Endodermal cell (in vitro differentiated cells): ENCODE measurements around the gene GALNT2. TPM values are rescaled to one million over a fixed set of nuclear protein-coding genes. Genes with fewer than 3 reads are reported as not detected.

Experiments used
- DNase-seq: peaks from one replicate; pipeline ENCODE4 v3.0.0-alpha.2; 2017
- H3K27ac ChIP-seq: 2 replicates; pipeline ENCODE4 v1.5.1; 2013; ENCODE audit warnings: mild to moderate bottlenecking, low read depth, low read length, moderate library complexity
- H3K27me3 ChIP-seq: 2 replicates; pipeline ENCODE4 v1.6.1; 2013; ENCODE audit warnings: mild to moderate bottlenecking, low read length, moderate library complexity; ENCODE audit not compliant: insufficient read depth, control insufficient read depth, poor library complexity, severe bottlenecking
- H3K36me3 ChIP-seq: 2 replicates; pipeline ENCODE4 v1.7.0; 2013; ENCODE audit warnings: mild to moderate bottlenecking, low read length, moderate library complexity; ENCODE audit not compliant: control insufficient read depth, insufficient read depth
- H3K4me1 ChIP-seq: one replicate; pipeline ENCODE4 v1.7.0; 2013; ENCODE audit warnings: low read length; ENCODE audit not compliant: control insufficient read depth, insufficient read depth
- H3K4me3 ChIP-seq: 2 replicates; pipeline ENCODE4 v1.5.1; 2013; ENCODE audit warnings: mild to moderate bottlenecking, low read length, moderate library complexity
- H3K9ac ChIP-seq: 2 replicates; pipeline ENCODE4 v1.6.1; 2013; ENCODE audit warnings: mild to moderate bottlenecking, low read length, moderate library complexity; ENCODE audit not compliant: poor library complexity, severe bottlenecking; ENCODE audit errors: extremely low read depth
- H3K9me3 ChIP-seq: 2 replicates; pipeline ENCODE4 v1.6.1; 2013; ENCODE audit warnings: mild to moderate bottlenecking, low read length, moderate library complexity; ENCODE audit not compliant: control insufficient read depth
- H3K27ac Mint-ChIP-seq: 2 replicates; pipeline ENCODE4 v1.8.0; 2020; ENCODE audit warnings: mixed read lengths
- H3K27me3 Mint-ChIP-seq: 2 replicates; pipeline ENCODE4 v1.8.0; 2021; ENCODE audit warnings: mild to moderate bottlenecking, mixed read lengths; ENCODE audit not compliant: insufficient read depth
- H3K36me3 Mint-ChIP-seq: 2 replicates; pipeline ENCODE4 v1.8.0; 2020; ENCODE audit warnings: low read depth, mixed read lengths
- H3K4me1 Mint-ChIP-seq: 2 replicates; pipeline ENCODE4 v1.8.0; 2020; ENCODE audit warnings: mixed read lengths
- H3K4me3 Mint-ChIP-seq: 2 replicates; pipeline ENCODE4 v1.8.0; 2020; ENCODE audit warnings: mild to moderate bottlenecking, moderate library complexity, mixed read lengths
- H3K9me3 Mint-ChIP-seq: 2 replicates; pipeline ENCODE4 v1.8.0; 2020; ENCODE audit warnings: mild to moderate bottlenecking, mixed read lengths
- CTCF ChIP-seq: fragments of 200-600 bp; sonication (generic); conservative IDR thresholded peaks from 2 replicates; pipeline ENCODE4 v1.5.0; 2021; ENCODE audit warnings: antibody characterized with exemption, mild to moderate bottlenecking
- WGBS, 2 experiments: methylation state at CpG; one replicate each; pipeline versions ENCODE4 v1.1.5 to v1.1.7; 2013; ENCODE audit warnings: missing lambda C conversion rate in 2 of 2, mixed read lengths in 1 of 2; ENCODE audit not compliant: insufficient coverage in 1 of 2, insufficient read length in 1 of 2; 5-methylcytosine and 5-hydroxymethylcytosine counted together
- total RNA-seq, 2 donors: library from RNA; stranded (reverse); fragmentation: NEBNext Ultra II Directional in 1 of 2; extraction: Animal tissue kit (Norgen Biotek cat#: 25700) in 1 of 2; gene quantifications; 2 replicates in 1 of 2; 3 replicates in 1 of 2; pipeline ENCODE4 v1.2.1, GENCODE V29; 2021

GALNT2 gene
- total RNA-seq, 2 donors from 2014 or later = 41.6 to 63.5 TPM

- peak overlapping the region; percentile 18 for H3K27ac ChIP-seq
- no peak overlapping the region for H3K27ac Mint-ChIP-seq
- no peaks in the 10 kb centered on the region for H3K9me3 ChIP-seq
- H3K9ac ChIP-seq = no peak overlapping the region
- no peak overlapping the region for H3K4me3 ChIP-seq
- DNase-seq = peak; percentile 33
- TF ChIP-seq CTCF = no peak
- H3K4me3 Mint-ChIP-seq = no peak overlapping the region
- H3K27me3 Mint-ChIP-seq = no peaks in the 10 kb centered on the region
- no peaks in the 10 kb centered on the region for H3K4me1 ChIP-seq
- H3K9me3 Mint-ChIP-seq = no peaks in the 10 kb centered on the region
- peaks cover 3% of the 10 kb centered on the region for H3K36me3 ChIP-seq
- peaks cover 25% of the 10 kb centered on the region for H3K4me1 Mint-ChIP-seq
- H3K27me3 ChIP-seq = no peaks in the 10 kb centered on the region
- WGBS, 2 experiments = 86% methylated on average over 9 to 15 of the region's 15 CpGs
- peaks cover 13% of the 10 kb centered on the region for H3K36me3 Mint-ChIP-seq
Observed at GRCh38 chr1:230174471-230175162, 107.6 kb downstream of the GALNT2 start.

GRCh38 chr1:230175163-230175747, 108.2 kb downstream of the GALNT2 start:
- H3K4me1 ChIP-seq = no peaks in the 10 kb centered on the region
- TF ChIP-seq CTCF = no peak
- H3K9me3 ChIP-seq = no peaks in the 10 kb centered on the region
- Mint-ChIP-seq H3K4me1 (peaks cover 25% of the 10 kb centered on the region), H3K36me3 (peaks cover 14% of the 10 kb centered on the region), H3K4me3 (no peak overlapping the region), H3K27ac (no peak overlapping the region), H3K27me3 (no peaks in the 10 kb centered on the region), H3K9me3 (no peaks in the 10 kb centered on the region)
- 85 to 88% methylated on average over 1 to 2 of the region's 4 CpGs for WGBS, 2 experiments
- peak overlapping the region; percentile 18 for H3K27ac ChIP-seq
- no peak overlapping the region for H3K9ac ChIP-seq
- H3K4me3 ChIP-seq = no peak overlapping the region
- H3K36me3 ChIP-seq = peaks cover 3% of the 10 kb centered on the region
- peak; percentile 39 for DNase-seq
- H3K27me3 ChIP-seq = no peaks in the 10 kb centered on the region

DNA sequence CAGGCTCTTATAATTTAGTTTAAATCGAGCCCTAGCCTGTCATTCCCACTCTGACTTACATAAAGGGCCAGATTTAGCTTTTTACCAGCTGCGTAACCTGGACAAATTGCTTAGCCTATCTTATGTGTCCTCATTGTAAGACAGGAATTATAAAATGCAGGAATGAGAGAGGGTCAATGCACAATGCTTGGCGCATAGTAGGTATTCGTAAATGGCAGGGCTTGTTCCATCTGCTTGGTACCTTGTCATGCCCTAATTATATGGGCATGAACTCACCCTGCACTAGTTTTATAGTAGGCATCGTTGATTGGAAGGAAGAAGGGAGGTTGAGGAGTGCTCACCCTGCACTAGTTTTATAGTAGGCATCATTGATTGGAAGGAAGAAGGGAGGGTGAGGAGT, 108.8 kb downstream of the GALNT2 start:
- Mint-ChIP-seq H3K36me3 (peaks cover 15% of the 10 kb centered on the region), H3K4me1 (peaks cover 20% of the 10 kb centered on the region), H3K4me3 (no peak overlapping the region), H3K27me3 (no peaks in the 10 kb centered on the region), H3K9me3 (no peaks in the 10 kb centered on the region), H3K27ac (no peak overlapping the region)
- peak; percentile 6 for DNase-seq
- peaks cover 3% of the 10 kb centered on the region for H3K36me3 ChIP-seq
- H3K4me3 ChIP-seq = no peak overlapping the region
- no peak overlapping the region for H3K27ac ChIP-seq
- TF ChIP-seq CTCF = no peak
- no peak overlapping the region for H3K9ac ChIP-seq
- no peaks in the 10 kb centered on the region for H3K9me3 ChIP-seq
- H3K27me3 ChIP-seq = no peaks in the 10 kb centered on the region
- WGBS, 2 experiments = 77 to 84% methylated on average over 3 to 5 of the region's 5 CpGs
- no peaks in the 10 kb centered on the region for H3K4me1 ChIP-seq
